Measurements from ENCODE around the gene NKAPD1. TPM values are rescaled to one million over a fixed set of nuclear protein-coding genes. Genes with fewer than 3 reads are reported as not detected.

NKAPD1 gene
- total RNA-seq, 2 donors from 2014 or later: 22.9 to 24.7 TPM

- no peaks in the 10 kb centered on the region for H3K4me1 ChIP-seq (ENCODE audit: control insufficient read depth, insufficient read depth, low read length)
- no peak overlapping the region for H3K9ac ChIP-seq (ENCODE audit: extremely low read depth, low read length, poor library complexity, severe bottlenecking)
- WGBS, 2 experiments (ENCODE audit: insufficient coverage in 1 of 2, insufficient read length in 1 of 2): 91 to 100% methylated on average over 2 of the region's 4 CpGs
- no peak overlapping the region for H3K27ac Mint-ChIP-seq
- no peak for DNase-seq
- H3K4me3 Mint-ChIP-seq: no peak overlapping the region
- no peak overlapping the region for H3K27ac ChIP-seq (ENCODE audit: low read depth, low read length)
- no peaks in the 10 kb centered on the region for H3K27me3 Mint-ChIP-seq (ENCODE audit: insufficient read depth)
- H3K9me3 ChIP-seq (ENCODE audit: control insufficient read depth, low read length): no peaks in the 10 kb centered on the region
- H3K4me1 Mint-ChIP-seq: no peaks in the 10 kb centered on the region
- no peak overlapping the region for H3K4me3 ChIP-seq (ENCODE audit: low read length)
- no peaks in the 10 kb centered on the region for H3K9me3 Mint-ChIP-seq
- TF ChIP-seq CTCF (conservative IDR thresholded peaks at IDR 0.05): no peak
- no peaks in the 10 kb centered on the region for H3K36me3 ChIP-seq (ENCODE audit: control insufficient read depth, insufficient read depth, low read length)
- H3K36me3 Mint-ChIP-seq (ENCODE audit: low read depth): no peaks in the 10 kb centered on the region
- H3K27me3 ChIP-seq (ENCODE audit: control insufficient read depth, insufficient read depth, low read length, poor library complexity, severe bottlenecking): no peaks in the 10 kb centered on the region
Measured at GRCh38 chr11:112134473-112134872, 60.4 kb downstream of the NKAPD1 start.

Other genes starting within 250 kb of the NKAPD1 start
- gene ALG9, start 202.7 kb upstream of the NKAPD1 start, total RNA-seq: 10 to 100 TPM; 25.3 to 26.6 TPM
- gene FDXACB1, start 195.1 kb upstream of the NKAPD1 start, total RNA-seq: 1 to 10 TPM; 1.7 to 2.7 TPM
- gene CFAP68, start 194.8 kb upstream of the NKAPD1 start, total RNA-seq: 10 to 100 TPM; 11.6 to 12.7 TPM
- 1 to 10 TPM in 1 of 2 donors, under 1 TPM in 1; 0.84 to 4.4 TPM for gene CRYAB, start 162.5 kb upstream of the NKAPD1 start, total RNA-seq
- under 1 TPM; 0.20 to 0.33 TPM for gene HSPB2, start 161.6 kb upstream of the NKAPD1 start, total RNA-seq
- 1 to 10 TPM; 2.6 to 3.8 TPM for gene C11orf52, start 155.4 kb upstream of the NKAPD1 start, total RNA-seq
- 10 to 100 TPM; 12.0 to 14.5 TPM for gene DIXDC1, start 137.0 kb upstream of the NKAPD1 start, total RNA-seq
- gene DLAT, start 48.9 kb upstream of the NKAPD1 start, total RNA-seq: 10 to 100 TPM; 46.1 to 53.2 TPM
- 1 to 10 TPM; 1.5 to 1.9 TPM for gene PIH1D2, start 282 bp upstream of the NKAPD1 start, total RNA-seq
- gene TIMM8B, start 12.5 kb downstream of the NKAPD1 start, total RNA-seq: 10 to 100 TPM; 65.1 to 71.3 TPM
- 10 to 100 TPM; 57.6 to 64.8 TPM for gene SDHD, start 12.6 kb downstream of the NKAPD1 start, total RNA-seq
- gene IL18, start 89.8 kb downstream of the NKAPD1 start, total RNA-seq: under 1 TPM in 1 of 2 donors, not detected in 1; 1.00 TPM
- not detected for gene TEX12, start 93.1 kb downstream of the NKAPD1 start, total RNA-seq
- gene BCO2, start 101.2 kb downstream of the NKAPD1 start, total RNA-seq: 1 to 10 TPM in 1 of 2 donors, under 1 TPM in 1; 0.24 to 1.0 TPM
- gene PTS, start 152.1 kb downstream of the NKAPD1 start, total RNA-seq: 10 to 100 TPM; 45.3 to 53.2 TPM
- not detected for gene PLET1, start 186.6 kb downstream of the NKAPD1 start, total RNA-seq